Left lung (tissue), 10 donors: ENCODE measurements around the gene CYSLTR1. TPM values are rescaled to one million over a fixed set of nuclear protein-coding genes. Genes with fewer than 3 reads are reported as not detected.
"Not testable (repeated sequence)": the region's sequence is repeated elsewhere in the genome, so short reads cannot be mapped to it uniquely, and the experiment has no call there.

ENCODE experiments used
- ATAC-seq: fragments of 200-7000 bp; cut with Tn5 transposase; one replicate; pipeline ENCODE4 v1.9.1; 2020; ENCODE audit warnings: moderate library complexity
- DNase-seq, 4 donors: peaks; one replicate each; pipeline ENCODE4 v3.0.0-alpha.2; 2013 to 2020
- H3K27ac ChIP-seq, 2 donors: fragments of 200-600 bp; sonication (generic) in 1 of 2; one replicate each; pipeline versions ENCODE4 v1.5.0 to v1.8.0; 2020 to 2021
- H3K27me3 ChIP-seq, 2 donors: fragments of 200-600 bp; sonication (generic) in 1 of 2; one replicate each; pipeline versions ENCODE4 v1.5.0 to v1.8.0; 2020 to 2021
- H3K36me3 ChIP-seq, 2 donors: fragments of 200-600 bp; sonication (generic) in 1 of 2; one replicate each; pipeline versions ENCODE4 v1.5.0 to v1.8.0; 2020 to 2021
- H3K4me1 ChIP-seq, 2 donors: fragments of 200-600 bp; one replicate each; pipeline ENCODE4 v1.8.0; 2021
- H3K4me3 ChIP-seq, 2 donors: fragments of 200-600 bp; sonication (generic) in 1 of 2; one replicate each; pipeline versions ENCODE4 v1.5.0 to v1.8.0; 2020 to 2021; ENCODE audit warnings: mild to moderate bottlenecking in 1 of 2
- H3K9me3 ChIP-seq, 2 donors: fragments of 200-600 bp; sonication (generic) in 1 of 2; one replicate each; pipeline versions ENCODE4 v1.5.0 to v1.8.0; 2020 to 2021
- intact Hi-C, 2 donors: fragments of 100-400 bp; cut with DNase I; formaldehyde crosslinking; loops; one replicate each; pipeline versions ENCODE4 v1.11.2 to v1.14.2; 2022
- polyA plus RNA-seq, 6 donors: library from polyadenylated mRNA; unstranded; fragments of 120-200 nt; gene quantifications; one replicate each; pipeline ENCODE4 v1.2.1, GENCODE V29; 2013; ENCODE audit not compliant: insufficient read length in 6 of 6
- total RNA-seq, 2 donors: library from RNA; stranded (reverse); fragmentation: NEBNext Ultra II Directional; extraction: Animal tissue kit (Norgen Biotek cat#: 25700); gene quantifications; one replicate each; pipeline ENCODE4 v1.2.1, GENCODE V29; 2021
- TF ChIP-seq, protein P1 (sequence below), 2 donors: fragments of 200-600 bp; sonication (generic) in 1 of 2; IDR thresholded peaks; one replicate each; pipeline versions ENCODE4 v1.5.0 to v1.8.0; 2021; ENCODE audit warnings: antibody characterized with exemption in 2 of 2
- donor health status: DM: no; HTN: yes; CAD: no.
- donor health status: DM: no; HTN: no; CAD: no.

CYSLTR1 gene
- total and polyA plus RNA-seq, 8 donors = 1.4 to 5.8 (median 2.1) TPM

DNA sequence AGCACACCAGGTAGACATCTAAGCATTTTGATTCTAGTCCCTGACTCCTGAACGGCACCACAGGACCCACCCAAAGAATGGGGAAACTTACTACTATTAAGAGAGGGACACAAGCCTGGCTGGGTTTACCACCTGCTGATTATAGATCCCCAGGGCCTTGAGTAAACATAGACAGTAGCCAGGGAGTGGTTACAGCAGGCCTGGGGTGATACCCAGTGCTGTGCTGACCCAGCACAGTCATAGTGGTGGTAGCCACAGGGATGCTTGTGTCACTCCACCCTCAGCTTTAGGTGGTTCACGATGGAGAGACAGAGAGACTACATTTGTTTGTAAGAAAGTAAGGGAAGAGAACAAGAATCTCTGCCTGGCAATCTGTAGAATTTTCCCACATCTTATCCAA lies 11.7 kb downstream of the CYSLTR1 start:
- intact Hi-C loops = no loop called here
- TF ChIP-seq, protein P1, sequence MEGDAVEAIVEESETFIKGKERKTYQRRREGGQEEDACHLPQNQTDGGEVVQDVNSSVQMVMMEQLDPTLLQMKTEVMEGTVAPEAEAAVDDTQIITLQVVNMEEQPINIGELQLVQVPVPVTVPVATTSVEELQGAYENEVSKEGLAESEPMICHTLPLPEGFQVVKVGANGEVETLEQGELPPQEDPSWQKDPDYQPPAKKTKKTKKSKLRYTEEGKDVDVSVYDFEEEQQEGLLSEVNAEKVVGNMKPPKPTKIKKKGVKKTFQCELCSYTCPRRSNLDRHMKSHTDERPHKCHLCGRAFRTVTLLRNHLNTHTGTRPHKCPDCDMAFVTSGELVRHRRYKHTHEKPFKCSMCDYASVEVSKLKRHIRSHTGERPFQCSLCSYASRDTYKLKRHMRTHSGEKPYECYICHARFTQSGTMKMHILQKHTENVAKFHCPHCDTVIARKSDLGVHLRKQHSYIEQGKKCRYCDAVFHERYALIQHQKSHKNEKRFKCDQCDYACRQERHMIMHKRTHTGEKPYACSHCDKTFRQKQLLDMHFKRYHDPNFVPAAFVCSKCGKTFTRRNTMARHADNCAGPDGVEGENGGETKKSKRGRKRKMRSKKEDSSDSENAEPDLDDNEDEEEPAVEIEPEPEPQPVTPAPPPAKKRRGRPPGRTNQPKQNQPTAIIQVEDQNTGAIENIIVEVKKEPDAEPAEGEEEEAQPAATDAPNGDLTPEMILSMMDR (IDR thresholded peaks at IDR 0.05) = no peak
- no peak for ATAC-seq
- Histone ChIP-seq H3K4me1 (no peaks in the 10 kb centered on the region), H3K27me3 (no peaks in the 10 kb centered on the region), H3K27ac (no peak overlapping the region), H3K9me3 (no peaks in the 10 kb centered on the region), H3K4me3 (no peak overlapping the region), H3K36me3 (no peaks in the 10 kb centered on the region)
- no peak for DNase-seq

GRCh38 chrX:78314561-78314960 lies 12.8 kb downstream of the CYSLTR1 start:
- H3K4me3 ChIP-seq = no peak overlapping the region
- TF ChIP-seq, protein P1 (IDR thresholded peaks at IDR 0.05) = no peak
- no peaks in the 10 kb centered on the region for H3K9me3 ChIP-seq
- ATAC-seq = no peak
- intact Hi-C loops = no loop called here
- no peaks in the 10 kb centered on the region for H3K36me3 ChIP-seq
- no peak overlapping the region for H3K27ac ChIP-seq
- H3K4me1 ChIP-seq = no peaks in the 10 kb centered on the region
- DNase-seq = no peak
- no peaks in the 10 kb centered on the region for H3K27me3 ChIP-seq

- Histone ChIP-seq H3K36me3 (no peaks in the 10 kb centered on the region), H3K4me3 (no peak overlapping the region)
- ATAC-seq = no peak
Measured at GRCh38 chrX:78313526-78313925, 13.9 kb downstream of the CYSLTR1 start.

GRCh38 chrX:78307665-78308064 lies 19.7 kb downstream of the CYSLTR1 start:
- Histone ChIP-seq H3K27ac (no peak overlapping the region), H3K4me3 (no peak overlapping the region), H3K4me1 (no peaks in the 10 kb centered on the region), H3K9me3 (no peaks in the 10 kb centered on the region), H3K27me3 (no peaks in the 10 kb centered on the region), H3K36me3 (no peaks in the 10 kb centered on the region)
- intact Hi-C loops = no loop called here
- peak; percentile 76 for ATAC-seq
- no peak for DNase-seq
- TF ChIP-seq, protein P1 (IDR thresholded peaks at IDR 0.05) = no peak

More at GRCh38 chrX:78313526-78313925, 13.9 kb downstream of the CYSLTR1 start:
- Histone ChIP-seq H3K27me3 (no peaks in the 10 kb centered on the region), H3K4me1 (no peaks in the 10 kb centered on the region), H3K27ac (no peak overlapping the region), H3K9me3 (no peaks in the 10 kb centered on the region)
- DNase-seq = no peak
- intact Hi-C loops = no loop called here
- TF ChIP-seq, protein P1 (IDR thresholded peaks at IDR 0.05) = no peak

GRCh38 chrX:78303086-78303485 lies 24.3 kb downstream of the CYSLTR1 start:
- intact Hi-C loops = no loop called here
- Histone ChIP-seq H3K27ac (no peak overlapping the region), H3K27me3 (no peaks in the 10 kb centered on the region), H3K36me3 (no peaks in the 10 kb centered on the region), H3K9me3 (peaks cover 0 to 10% of the 10 kb centered on the region in 2 donors), H3K4me3 (no peak overlapping the region), H3K4me1 (no peaks in the 10 kb centered on the region)
- no peak for ATAC-seq
- TF ChIP-seq, protein P1 (IDR thresholded peaks at IDR 0.05) = no peak
- DNase-seq = no peak

- H3K36me3 ChIP-seq, H3K27me3 ChIP-seq, H3K4me3 ChIP-seq, H3K27ac ChIP-seq, intact Hi-C loops, H3K4me1 ChIP-seq, DNase-seq, ATAC-seq: not testable (repeated sequence)
- peaks cover 0 to 10% of the 10 kb centered on the region in 2 donors for H3K9me3 ChIP-seq
Measured at GRCh38 chrX:78300933-78301332, 26.5 kb downstream of the CYSLTR1 start.
